Nephron (organoid): ENCODE results near the gene PDIA6.

Experiments used
- H3K27ac Mint-ChIP-seq, 3 experiments: 2 replicates each; pipeline ENCODE4 v1.8.0; 2020; ENCODE audit warnings: mixed read lengths in 3 of 3, mild to moderate bottlenecking in 2 of 3, moderate library complexity in 1 of 3
- H3K27me3 Mint-ChIP-seq: 2 replicates; pipeline ENCODE4 v1.8.0; 2021; ENCODE audit warnings: low read depth, mild to moderate bottlenecking, moderate library complexity, mixed read lengths
- H3K36me3 Mint-ChIP-seq: 2 replicates; pipeline ENCODE4 v1.8.0; 2020; ENCODE audit warnings: low read depth, mixed read lengths
- H3K4me1 Mint-ChIP-seq: 2 replicates; pipeline ENCODE4 v1.8.0; 2020; ENCODE audit warnings: mixed read lengths
- H3K4me3 Mint-ChIP-seq, 3 experiments: 2 replicates each; pipeline ENCODE4 v1.8.0; 2020; ENCODE audit warnings: mild to moderate bottlenecking in 3 of 3, mixed read lengths in 3 of 3, moderate library complexity in 2 of 3
- H3K9me3 Mint-ChIP-seq: 2 replicates; pipeline ENCODE4 v1.8.0; 2020; ENCODE audit warnings: mixed read lengths
- CTCF ChIP-seq, 3 experiments: fragments of 200-600 bp; sonication (generic); IDR thresholded peaks; one replicate each; pipeline ENCODE4 v1.5.0; 2021; ENCODE audit warnings: antibody characterized with exemption in 3 of 3; ENCODE audit not compliant: unreplicated experiment in 3 of 3

PDIA6 gene

GRCh38 chr2:10761591-10761990, 51.0 kb downstream of the PDIA6 start:
- H3K9me3 Mint-ChIP-seq = no peaks in the 10 kb centered on the region
- no peak overlapping the region for H3K27ac Mint-ChIP-seq
- H3K36me3 Mint-ChIP-seq = no peaks in the 10 kb centered on the region
- H3K4me3 Mint-ChIP-seq = no peak overlapping the region
- no peaks in the 10 kb centered on the region for H3K4me1 Mint-ChIP-seq
- TF ChIP-seq CTCF (IDR thresholded peaks at IDR 0.05; ENCODE audit: unreplicated experiment in 3 of 3) = no peak
- H3K27me3 Mint-ChIP-seq = peaks cover 3% of the 10 kb centered on the region

- no peak overlapping the region for H3K27ac Mint-ChIP-seq
- TF ChIP-seq CTCF (IDR thresholded peaks at IDR 0.05; ENCODE audit: unreplicated experiment in 3 of 3) = no peak
- H3K27me3 Mint-ChIP-seq = peaks cover 3% of the 10 kb centered on the region
- no peak overlapping the region for H3K4me3 Mint-ChIP-seq
- no peaks in the 10 kb centered on the region for H3K4me1 Mint-ChIP-seq
- no peaks in the 10 kb centered on the region for H3K36me3 Mint-ChIP-seq
- no peaks in the 10 kb centered on the region for H3K9me3 Mint-ChIP-seq
Measured at GRCh38 chr2:10760794-10761504, 51.6 kb downstream of the PDIA6 start.

GRCh38 chr2:10759151-10759714, 53.4 kb downstream of the PDIA6 start:
- Mint-ChIP-seq H3K9me3 (no peaks in the 10 kb centered on the region), H3K27ac (no peak overlapping the region), H3K36me3 (no peaks in the 10 kb centered on the region), H3K4me3 (no peak overlapping the region), H3K27me3 (peaks cover 3% of the 10 kb centered on the region), H3K4me1 (no peaks in the 10 kb centered on the region)
- TF ChIP-seq CTCF (IDR thresholded peaks at IDR 0.05; ENCODE audit: unreplicated experiment in 3 of 3) = no peak

GRCh38 chr2:10757814-10758286, 54.7 kb downstream of the PDIA6 start:
- Mint-ChIP-seq H3K4me1 (no peaks in the 10 kb centered on the region), H3K36me3 (no peaks in the 10 kb centered on the region), H3K9me3 (no peaks in the 10 kb centered on the region), H3K27ac (no peak overlapping the region), H3K4me3 (no peak overlapping the region), H3K27me3 (peaks cover 3% of the 10 kb centered on the region)
- no peak for TF ChIP-seq CTCF (IDR thresholded peaks at IDR 0.05; ENCODE audit: unreplicated experiment in 3 of 3)

GRCh38 chr2:10755621-10756020, 57.0 kb downstream of the PDIA6 start:
- Mint-ChIP-seq H3K9me3 (no peaks in the 10 kb centered on the region), H3K4me3 (no peak overlapping the region), H3K27ac (no peak overlapping the region), H3K4me1 (peaks cover 5% of the 10 kb centered on the region), H3K36me3 (no peaks in the 10 kb centered on the region), H3K27me3 (peaks cover 3% of the 10 kb centered on the region)
- no peak for TF ChIP-seq CTCF (IDR thresholded peaks at IDR 0.05; ENCODE audit: unreplicated experiment in 3 of 3)

GRCh38 chr2:10753876-10754275, 58.7 kb downstream of the PDIA6 start:
- TF ChIP-seq CTCF (IDR thresholded peaks at IDR 0.05; ENCODE audit: unreplicated experiment in 3 of 3) = no peak
- no peaks in the 10 kb centered on the region for H3K36me3 Mint-ChIP-seq
- H3K4me3 Mint-ChIP-seq = no peak overlapping the region
- no peaks in the 10 kb centered on the region for H3K9me3 Mint-ChIP-seq
- peak overlapping the region in 1 of 3 experiments; percentile 9 for H3K27ac Mint-ChIP-seq
- peaks cover 5% of the 10 kb centered on the region for H3K4me1 Mint-ChIP-seq
- no peaks in the 10 kb centered on the region for H3K27me3 Mint-ChIP-seq
